ENCODE measurements around the gene ZNF385B.

ZNF385B gene

GRCh38 chr2:179882851-179883806 is 21.7 kb upstream of the ZNF385B start:
- Mint-ChIP-seq H3K36me3 (ENCODE audit: low read depth) (no peaks in the 10 kb centered on the region), H3K4me3 (no peak overlapping the region), H3K4me1 (no peaks in the 10 kb centered on the region), H3K27me3 (ENCODE audit: low read depth) (no peaks in the 10 kb centered on the region), H3K9me3 (peaks cover 5% of the 10 kb centered on the region), H3K27ac (no peak overlapping the region)
- TF ChIP-seq CTCF (IDR thresholded peaks at IDR 0.05; ENCODE audit: unreplicated experiment in 3 of 3), result no peak

GRCh38 chr2:179877601-179878364 is 16.4 kb upstream of the ZNF385B start:
- no peaks in the 10 kb centered on the region for H3K9me3 Mint-ChIP-seq
- H3K27ac Mint-ChIP-seq, result no peak overlapping the region
- no peaks in the 10 kb centered on the region for H3K4me1 Mint-ChIP-seq
- no peaks in the 10 kb centered on the region for H3K36me3 Mint-ChIP-seq (ENCODE audit: low read depth)
- no peak for TF ChIP-seq CTCF (IDR thresholded peaks at IDR 0.05; ENCODE audit: unreplicated experiment in 3 of 3)
- H3K27me3 Mint-ChIP-seq (ENCODE audit: low read depth), result no peaks in the 10 kb centered on the region
- no peak overlapping the region for H3K4me3 Mint-ChIP-seq

GRCh38 chr2:179876266-179876665 is 14.9 kb upstream of the ZNF385B start:
- peaks cover 8% of the 10 kb centered on the region for H3K27me3 Mint-ChIP-seq (ENCODE audit: low read depth)
- TF ChIP-seq CTCF (IDR thresholded peaks at IDR 0.05; ENCODE audit: unreplicated experiment in 3 of 3), result no peak
- no peaks in the 10 kb centered on the region for H3K4me1 Mint-ChIP-seq
- H3K4me3 Mint-ChIP-seq, result no peak overlapping the region
- H3K27ac Mint-ChIP-seq, result no peak overlapping the region
- no peaks in the 10 kb centered on the region for H3K36me3 Mint-ChIP-seq (ENCODE audit: low read depth)
- H3K9me3 Mint-ChIP-seq, result no peaks in the 10 kb centered on the region

GRCh38 chr2:179875864-179876263 is 14.5 kb upstream of the ZNF385B start:
- H3K4me3 Mint-ChIP-seq, result no peak overlapping the region
- TF ChIP-seq CTCF (IDR thresholded peaks at IDR 0.05; ENCODE audit: unreplicated experiment in 3 of 3), result no peak
- no peaks in the 10 kb centered on the region for H3K9me3 Mint-ChIP-seq
- no peaks in the 10 kb centered on the region for H3K4me1 Mint-ChIP-seq
- peaks cover 8% of the 10 kb centered on the region for H3K27me3 Mint-ChIP-seq (ENCODE audit: low read depth)
- H3K27ac Mint-ChIP-seq, result no peak overlapping the region
- H3K36me3 Mint-ChIP-seq (ENCODE audit: low read depth), result no peaks in the 10 kb centered on the region

- peak overlapping the region in 2 of 3 experiments; percentile 86 to 90 for H3K4me3 Mint-ChIP-seq
- H3K9me3 Mint-ChIP-seq, result no peaks in the 10 kb centered on the region
- no peak for TF ChIP-seq CTCF (IDR thresholded peaks at IDR 0.05; ENCODE audit: unreplicated experiment in 3 of 3)
- H3K27ac Mint-ChIP-seq, result no peak overlapping the region
- H3K27me3 Mint-ChIP-seq (ENCODE audit: low read depth), result peaks cover 66% of the 10 kb centered on the region
- H3K4me1 Mint-ChIP-seq, result peaks cover 25% of the 10 kb centered on the region
- no peaks in the 10 kb centered on the region for H3K36me3 Mint-ChIP-seq (ENCODE audit: low read depth)
Observed at GRCh38 chr2:179862898-179863458, 1.6 kb upstream of the ZNF385B start.
